NT2/D1 (cell line): Measurements from ENCODE around the gene ZDHHC22.

Experiments
- DNase-seq: peaks from one replicate; pipeline ENCODE4 v3.0.0-alpha.2; 2011; ENCODE audit warnings: low read depth, low spot score
- H3K27me3 ChIP-seq: 2 replicates; pipeline ENCODE4 v1.6.0; 2011; ENCODE audit warnings: mild to moderate bottlenecking; ENCODE audit not compliant: insufficient read length, insufficient read depth
- H3K36me3 ChIP-seq: 2 replicates; pipeline ENCODE4 v1.6.1; 2011; ENCODE audit warnings: mild to moderate bottlenecking, low read length, mixed read lengths; ENCODE audit not compliant: insufficient read depth, insufficient read length
- H3K4me1 ChIP-seq: 2 replicates; pipeline ENCODE4 v1.5.1; 2011; ENCODE audit not compliant: insufficient read depth, insufficient read length
- H3K4me3 ChIP-seq: 2 replicates; pipeline ENCODE4 v1.5.1; 2011; ENCODE audit warnings: low read depth; ENCODE audit not compliant: insufficient read length
- H3K9ac ChIP-seq: 2 replicates; pipeline ENCODE4 v1.6.0; 2011; ENCODE audit warnings: low read depth; ENCODE audit not compliant: insufficient read length
- H3K9me3 ChIP-seq: 2 replicates; pipeline ENCODE4 v1.5.1; 2011; ENCODE audit warnings: mild to moderate bottlenecking, low read length; ENCODE audit not compliant: insufficient read depth
- SUZ12 ChIP-seq: IDR thresholded peaks from 2 replicates; pipeline ENCODE4 v1.6.1; 2011; ENCODE audit not compliant: insufficient read length, insufficient read depth; ENCODE audit errors: extremely low read depth
- YY1 ChIP-seq: IDR thresholded peaks from 2 replicates; pipeline ENCODE4 v1.6.1; 2011; ENCODE audit not compliant: insufficient read length, insufficient read depth
- ZNF274 ChIP-seq: IDR thresholded peaks from 2 replicates; pipeline ENCODE4 v1.6.1; 2011; ENCODE audit warnings: mild to moderate bottlenecking, low read depth, low read length

The ZDHHC22 gene

DNA sequence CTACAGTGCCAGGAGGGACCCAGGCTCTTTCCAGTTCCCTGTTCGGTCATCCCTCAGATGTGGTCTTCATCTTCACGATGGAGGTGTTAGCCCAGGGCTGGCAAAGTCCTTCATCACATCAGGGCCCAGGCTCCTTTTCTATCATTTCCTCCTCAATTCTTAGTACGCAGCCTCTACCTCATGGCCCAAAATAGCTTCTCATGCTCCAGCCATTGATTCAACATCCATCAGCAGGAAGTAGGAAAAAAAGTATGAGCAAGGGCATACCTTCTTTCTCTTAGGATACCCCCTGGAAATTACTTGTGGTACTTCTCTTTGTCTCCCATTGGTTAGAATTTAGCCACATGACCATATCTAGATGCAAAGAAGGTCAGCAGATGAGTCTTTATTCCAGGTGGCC is 12.2 kb upstream of the ZDHHC22 start:
- H3K4me1 ChIP-seq = peaks cover 12% of the 10 kb centered on the region
- no peaks in the 10 kb centered on the region for H3K27me3 ChIP-seq
- H3K4me3 ChIP-seq = no peak overlapping the region
- TF ChIP-seq SUZ12 (no peak), YY1 (no peak), ZNF274 (no peak)
- H3K9me3 ChIP-seq = no peaks in the 10 kb centered on the region
- H3K9ac ChIP-seq = no peak overlapping the region
- no peaks in the 10 kb centered on the region for H3K36me3 ChIP-seq
- DNase-seq = no peak

DNA sequence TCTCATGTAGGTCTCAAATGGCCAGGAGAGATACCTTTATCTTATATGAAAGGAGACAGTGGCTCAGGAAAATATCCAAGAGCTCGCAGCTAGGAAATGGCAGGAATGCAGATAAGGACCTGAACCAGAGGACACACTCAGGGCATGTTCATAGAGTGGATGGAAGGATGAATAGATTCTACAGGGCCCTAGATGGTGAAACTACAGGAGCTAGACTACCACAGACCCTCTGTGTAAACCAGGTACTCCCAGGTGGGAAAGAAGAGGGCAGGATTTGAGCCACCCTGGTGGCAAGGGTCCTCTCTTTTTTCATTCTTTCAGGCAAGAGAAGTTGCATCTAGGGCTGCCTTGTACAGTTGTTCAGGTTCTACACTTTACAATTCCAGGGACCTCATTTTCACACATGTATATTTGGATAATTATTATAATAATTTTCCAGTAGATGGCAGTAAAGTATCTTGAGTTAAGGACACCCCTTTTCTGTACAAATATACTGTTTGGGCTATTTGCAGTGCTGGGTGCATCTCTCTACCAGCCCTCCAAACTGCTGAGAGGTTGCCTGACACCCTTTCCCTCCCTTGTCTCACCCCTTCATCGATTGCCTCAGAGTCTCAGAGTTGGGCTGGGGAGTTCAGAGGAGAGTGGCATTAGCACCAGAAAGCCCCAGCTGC is 10.5 kb upstream of the ZDHHC22 start:
- peaks cover 3% of the 10 kb centered on the region for H3K4me1 ChIP-seq
- H3K9ac ChIP-seq = no peak overlapping the region
- TF ChIP-seq ZNF274 (no peak), YY1 (no peak), SUZ12 (no peak)
- DNase-seq = no peak
- H3K36me3 ChIP-seq = no peaks in the 10 kb centered on the region
- no peak overlapping the region for H3K4me3 ChIP-seq
- no peaks in the 10 kb centered on the region for H3K27me3 ChIP-seq
- no peaks in the 10 kb centered on the region for H3K9me3 ChIP-seq

DNA sequence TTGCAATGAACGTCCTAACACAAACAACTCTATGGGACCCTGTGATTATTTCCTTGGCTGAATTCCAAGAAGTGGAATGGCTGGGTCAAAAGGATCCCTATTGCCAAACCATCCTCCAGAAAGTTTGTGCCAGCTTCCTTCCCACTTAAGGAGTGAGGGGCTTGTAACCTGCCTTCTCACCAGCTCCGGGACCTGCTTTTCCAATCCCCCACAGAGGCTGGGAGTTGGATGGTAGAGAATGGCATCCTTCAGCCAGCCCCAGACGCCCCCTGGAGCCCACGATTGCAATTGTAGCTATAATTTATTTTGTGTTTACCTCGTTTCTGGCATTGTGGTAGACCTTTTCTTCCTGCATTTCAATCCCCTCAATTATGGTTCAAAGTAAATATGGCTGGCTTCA is 9.7 kb upstream of the ZDHHC22 start:
- no peak overlapping the region for H3K4me3 ChIP-seq
- H3K4me1 ChIP-seq = peaks cover 7% of the 10 kb centered on the region
- no peaks in the 10 kb centered on the region for H3K9me3 ChIP-seq
- TF ChIP-seq SUZ12 (no peak), ZNF274 (no peak), YY1 (no peak)
- DNase-seq = no peak
- H3K27me3 ChIP-seq = no peaks in the 10 kb centered on the region
- no peaks in the 10 kb centered on the region for H3K36me3 ChIP-seq
- no peak overlapping the region for H3K9ac ChIP-seq

DNA sequence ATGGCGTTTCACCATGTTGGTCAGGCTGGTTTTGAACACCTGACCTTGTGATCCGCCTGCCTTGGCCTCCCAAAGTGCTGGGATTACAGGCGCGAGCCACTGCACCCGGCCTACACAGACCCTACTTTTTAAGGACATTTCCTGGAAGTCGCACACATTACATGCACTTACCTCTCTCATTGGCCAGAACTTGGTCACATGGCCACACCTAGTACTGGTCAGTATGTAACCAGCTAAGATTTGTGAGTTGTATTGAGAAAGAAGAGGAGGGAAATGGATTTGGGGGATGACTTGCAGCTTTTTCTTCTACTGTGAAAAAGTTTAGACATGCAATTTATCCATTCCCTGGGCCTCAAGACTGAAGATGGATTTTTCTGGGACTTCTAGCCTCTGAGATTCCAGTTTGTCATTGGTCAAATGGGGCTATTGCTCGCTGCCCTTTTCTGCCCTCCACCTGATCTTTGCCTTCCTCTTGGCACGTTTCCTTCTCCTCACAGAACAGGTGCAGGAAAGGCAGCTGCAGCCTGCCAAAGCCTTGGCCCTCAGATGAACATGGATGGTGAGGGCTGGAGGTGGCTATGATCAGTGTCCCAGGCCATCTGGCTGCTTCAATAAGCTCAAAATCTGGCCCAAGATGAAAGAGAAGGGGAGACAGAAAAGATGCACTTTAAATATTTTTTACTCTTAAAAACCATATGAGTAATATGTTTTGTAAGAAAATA is 7.1 kb upstream of the ZDHHC22 start:
- no peaks in the 10 kb centered on the region for H3K36me3 ChIP-seq
- no peak for DNase-seq
- peaks cover 7% of the 10 kb centered on the region for H3K4me1 ChIP-seq
- no peak for TF ChIP-seq ZNF274
- TF ChIP-seq YY1 = no peak
- no peak for TF ChIP-seq SUZ12
- H3K9ac ChIP-seq = no peak overlapping the region
- H3K27me3 ChIP-seq = no peaks in the 10 kb centered on the region
- no peaks in the 10 kb centered on the region for H3K9me3 ChIP-seq
- H3K4me3 ChIP-seq = no peak overlapping the region

DNA sequence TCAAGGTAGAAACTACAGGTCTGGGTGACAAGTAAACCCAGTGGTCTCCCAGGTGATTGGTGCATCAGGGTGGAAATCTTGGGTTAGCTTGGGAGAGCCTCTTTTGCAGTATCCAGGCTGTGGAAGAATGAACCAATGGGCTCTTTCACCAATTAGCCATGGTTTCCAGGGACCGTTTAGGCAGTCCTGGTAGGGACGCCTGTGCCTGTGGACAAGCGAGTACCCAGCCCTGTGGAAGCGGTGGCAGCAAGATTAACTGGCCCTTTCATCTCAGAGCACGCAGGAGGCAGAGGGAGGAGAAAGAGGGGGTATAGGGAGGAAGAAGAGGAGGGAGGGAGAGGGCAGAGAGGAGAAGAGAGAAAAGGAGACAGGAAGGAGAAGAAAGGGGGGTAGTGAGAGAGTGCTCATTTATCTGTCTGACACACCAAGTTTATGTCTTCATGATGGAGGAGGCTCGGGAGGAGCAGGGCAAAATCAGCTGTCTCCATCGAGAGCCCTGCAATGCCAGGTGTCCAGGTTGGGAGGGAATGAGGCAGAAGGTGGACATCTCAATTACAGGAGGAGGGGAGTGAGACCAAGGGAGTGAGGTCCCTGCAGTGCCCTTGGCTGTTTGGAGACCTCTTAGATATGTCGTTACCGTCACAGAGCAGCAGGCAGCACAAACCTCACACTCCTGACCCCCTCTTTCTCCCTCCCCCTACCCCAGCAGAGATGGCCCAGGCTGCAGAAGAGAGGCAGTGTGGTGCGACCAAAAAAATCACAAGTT is 4.6 kb upstream of the ZDHHC22 start:
- Histone ChIP-seq H3K4me3 (no peak overlapping the region), H3K27me3 (peaks cover 16% of the 10 kb centered on the region), H3K36me3 (no peaks in the 10 kb centered on the region), H3K9ac (no peak overlapping the region), H3K9me3 (no peaks in the 10 kb centered on the region), H3K4me1 (peaks cover 10% of the 10 kb centered on the region)
- TF ChIP-seq YY1 (no peak), ZNF274 (no peak), SUZ12 (no peak)
- DNase-seq = no peak

DNA sequence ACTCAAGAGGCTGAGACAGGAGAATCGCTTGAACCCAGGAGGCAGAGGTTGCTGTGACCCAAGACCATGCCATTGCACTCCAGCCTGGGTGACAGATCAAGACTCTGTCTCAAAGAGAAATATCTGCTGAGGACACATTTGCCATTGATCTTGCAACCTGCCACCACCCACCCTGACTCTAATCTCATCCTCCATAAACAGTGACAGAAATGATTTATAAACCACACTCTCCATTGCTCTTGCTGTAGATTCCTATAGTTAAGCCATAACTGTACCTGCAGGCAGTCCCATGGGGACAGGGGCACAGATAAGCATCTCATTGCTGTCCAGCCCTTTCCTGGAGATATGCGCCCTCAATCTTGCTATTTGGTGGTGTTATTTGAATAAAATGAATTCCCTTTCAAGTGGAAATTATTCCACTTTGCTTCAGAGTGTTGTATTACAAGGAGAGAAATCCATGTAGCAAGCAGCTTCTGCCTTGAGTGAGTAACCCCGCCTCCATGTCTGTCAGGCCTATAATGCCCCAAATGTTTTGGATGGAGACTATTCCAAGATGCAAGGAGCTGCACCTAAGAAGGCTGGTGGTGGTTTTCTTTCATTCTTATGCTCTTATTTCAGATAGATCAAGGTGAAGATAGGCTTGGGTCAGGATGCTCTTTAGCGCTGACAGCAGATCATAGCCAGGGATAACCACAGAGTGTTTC is 3.0 kb upstream of the ZDHHC22 start:
- Histone ChIP-seq H3K27me3 (peaks cover 27% of the 10 kb centered on the region), H3K36me3 (no peaks in the 10 kb centered on the region), H3K9me3 (no peaks in the 10 kb centered on the region), H3K4me3 (no peak overlapping the region), H3K4me1 (peaks cover 12% of the 10 kb centered on the region), H3K9ac (no peak overlapping the region)
- no peak for DNase-seq
- no peak for TF ChIP-seq YY1
- TF ChIP-seq ZNF274 = no peak
- no peak for TF ChIP-seq SUZ12

DNA sequence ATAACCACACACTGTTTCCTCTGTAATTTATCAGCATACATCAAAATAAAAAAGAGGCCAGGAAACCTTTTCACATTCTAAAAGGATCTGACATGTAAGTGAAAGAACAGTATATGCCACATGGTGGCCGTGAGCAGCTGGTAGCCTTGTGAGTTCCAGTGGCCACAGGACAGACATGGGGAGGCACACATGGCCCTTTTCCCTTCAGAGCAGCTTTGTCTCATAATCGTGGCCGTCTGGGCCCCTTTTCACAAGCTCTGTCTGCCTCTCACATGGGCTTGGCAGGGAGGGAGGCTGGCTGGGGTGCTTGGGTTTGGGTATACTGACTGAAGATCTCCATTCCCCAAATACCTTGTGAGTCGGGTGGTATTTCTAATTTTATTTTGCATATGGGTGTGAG is 1.5 kb upstream of the ZDHHC22 start:
- DNase-seq = no peak
- TF ChIP-seq SUZ12 = no peak
- no peak for TF ChIP-seq YY1
- no peak for TF ChIP-seq ZNF274
- H3K36me3 ChIP-seq = no peaks in the 10 kb centered on the region
- H3K27me3 ChIP-seq = peaks cover 32% of the 10 kb centered on the region
- H3K4me1 ChIP-seq = peaks cover 16% of the 10 kb centered on the region
- no peak overlapping the region for H3K9ac ChIP-seq
- no peak overlapping the region for H3K4me3 ChIP-seq
- H3K9me3 ChIP-seq = no peaks in the 10 kb centered on the region
